Lower lobe of right lung (tissue), 2 donors: ENCODE results near the gene CCDC9. TPM values are rescaled to one million over a fixed set of nuclear protein-coding genes. Genes with fewer than 3 reads are reported as not detected.

Experiments
- ATAC-seq, 2 donors: fragments of 200-7000 bp; cut with Tn5 transposase; one replicate each; pipeline ENCODE4 v1.9.1; 2020 to 2022; ENCODE audit warnings: mild to moderate bottlenecking in 2 of 2, moderate library complexity in 2 of 2
- DNase-seq: peaks from one replicate; pipeline ENCODE4 v3.0.0-alpha.2; 2020
- H3K27ac ChIP-seq: fragments of 200-600 bp; one replicate; pipeline ENCODE4 v1.8.0; 2022
- H3K27me3 ChIP-seq: fragments of 200-600 bp; one replicate; pipeline ENCODE4 v1.8.0; 2022; ENCODE audit warnings: low read depth
- H3K36me3 ChIP-seq: fragments of 200-600 bp; one replicate; pipeline ENCODE4 v1.8.0; 2022; ENCODE audit warnings: mild to moderate bottlenecking
- H3K4me1 ChIP-seq: fragments of 200-600 bp; one replicate; pipeline ENCODE4 v1.8.0; 2022
- H3K4me3 ChIP-seq: fragments of 200-600 bp; one replicate; pipeline ENCODE4 v1.8.0; 2022; ENCODE audit warnings: mild to moderate bottlenecking
- H3K9me3 ChIP-seq: fragments of 200-600 bp; one replicate; pipeline ENCODE4 v1.8.0; 2022
- intact Hi-C: fragments of 100-400 bp; cut with DNase I; formaldehyde crosslinking; loops from one replicate; pipeline ENCODE4 v1.11.0; 2022
- total RNA-seq: library from RNA; stranded (reverse); fragmentation: NEBNext Ultra II Directional; extraction: Animal tissue kit (Norgen Biotek cat#: 25700); gene quantifications from one replicate; pipeline ENCODE4 v1.2.1, GENCODE V29; 2021
- TF ChIP-seq, protein P1 (sequence below): fragments of 200-600 bp; IDR thresholded peaks from one replicate; pipeline ENCODE4 v1.8.0; 2022; ENCODE audit warnings: antibody characterized with exemption, mild to moderate bottlenecking
- donor health status: DM: no; HTN: yes; CAD: no; lungs with severe emphysema.

The CCDC9 gene
- total RNA-seq, 1 donor from 2014 or later = 30.7 TPM

DNA sequence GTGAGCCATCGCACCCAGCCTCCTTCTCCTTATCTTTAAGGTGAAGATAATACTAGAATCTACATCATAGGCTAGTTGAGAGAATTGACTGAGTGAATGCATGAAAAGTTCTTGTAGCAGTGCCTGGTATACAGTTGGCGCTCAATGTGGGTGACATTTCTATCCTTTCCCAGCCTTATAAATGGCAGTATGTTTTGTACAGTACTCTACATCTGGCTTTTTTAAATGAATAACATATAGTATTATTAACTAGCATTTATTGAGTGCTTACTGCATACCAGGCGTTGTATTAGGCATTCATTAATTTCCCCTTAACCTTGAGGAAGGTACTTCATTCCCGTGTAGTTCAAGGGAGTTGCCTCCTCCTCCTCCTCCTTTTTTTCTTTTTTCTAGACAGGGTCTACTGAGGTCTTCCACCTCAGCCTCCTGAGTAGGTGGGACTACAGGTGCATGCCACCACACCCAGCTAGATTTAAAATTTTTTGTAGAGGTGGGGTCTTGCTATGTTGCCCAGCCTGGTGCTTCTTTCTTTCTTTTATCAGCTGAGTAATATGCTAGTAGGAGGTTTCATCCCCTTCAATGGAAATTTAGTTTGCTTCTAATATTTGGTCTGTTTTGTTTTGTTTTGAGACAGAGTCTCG is 56.2 kb downstream of the CCDC9 start:
- peaks cover 7% of the 10 kb centered on the region for H3K27me3 ChIP-seq
- H3K36me3 ChIP-seq = no peaks in the 10 kb centered on the region
- H3K4me3 ChIP-seq = peak overlapping the region; percentile 46
- peaks cover 10% of the 10 kb centered on the region for H3K4me1 ChIP-seq
- DNase-seq (no peak), ATAC-seq (no peak)
- intact Hi-C loops = no loop called here
- H3K27ac ChIP-seq = no peak overlapping the region
- TF ChIP-seq, protein P1, sequence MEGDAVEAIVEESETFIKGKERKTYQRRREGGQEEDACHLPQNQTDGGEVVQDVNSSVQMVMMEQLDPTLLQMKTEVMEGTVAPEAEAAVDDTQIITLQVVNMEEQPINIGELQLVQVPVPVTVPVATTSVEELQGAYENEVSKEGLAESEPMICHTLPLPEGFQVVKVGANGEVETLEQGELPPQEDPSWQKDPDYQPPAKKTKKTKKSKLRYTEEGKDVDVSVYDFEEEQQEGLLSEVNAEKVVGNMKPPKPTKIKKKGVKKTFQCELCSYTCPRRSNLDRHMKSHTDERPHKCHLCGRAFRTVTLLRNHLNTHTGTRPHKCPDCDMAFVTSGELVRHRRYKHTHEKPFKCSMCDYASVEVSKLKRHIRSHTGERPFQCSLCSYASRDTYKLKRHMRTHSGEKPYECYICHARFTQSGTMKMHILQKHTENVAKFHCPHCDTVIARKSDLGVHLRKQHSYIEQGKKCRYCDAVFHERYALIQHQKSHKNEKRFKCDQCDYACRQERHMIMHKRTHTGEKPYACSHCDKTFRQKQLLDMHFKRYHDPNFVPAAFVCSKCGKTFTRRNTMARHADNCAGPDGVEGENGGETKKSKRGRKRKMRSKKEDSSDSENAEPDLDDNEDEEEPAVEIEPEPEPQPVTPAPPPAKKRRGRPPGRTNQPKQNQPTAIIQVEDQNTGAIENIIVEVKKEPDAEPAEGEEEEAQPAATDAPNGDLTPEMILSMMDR = no peak
- H3K9me3 ChIP-seq = no peaks in the 10 kb centered on the region

DNA sequence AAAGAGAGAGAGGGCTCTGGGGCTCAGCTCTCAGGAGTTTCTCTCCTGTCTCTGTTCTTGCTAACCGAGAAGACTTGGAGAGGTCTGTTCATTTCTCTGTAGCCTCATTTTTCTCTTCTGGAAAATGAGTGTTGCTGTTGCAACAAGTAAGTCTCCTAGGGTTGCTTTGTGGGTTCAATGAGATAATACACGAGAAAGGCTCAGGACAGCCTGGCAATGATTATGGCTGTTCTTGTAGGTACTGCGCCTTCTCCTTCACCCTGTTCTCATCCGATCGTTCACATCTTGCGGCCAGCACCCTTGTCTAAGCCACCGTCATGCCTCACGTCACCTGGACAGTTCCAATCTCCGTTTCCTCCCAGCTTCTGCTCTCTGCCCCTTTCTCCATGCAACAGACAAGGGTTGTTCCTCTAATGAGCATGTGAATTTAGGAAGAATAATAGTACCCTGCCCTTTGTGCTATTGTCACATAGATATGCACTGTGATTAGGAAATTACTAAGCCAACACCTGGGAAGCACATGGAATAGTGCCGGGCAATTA is 57.5 kb downstream of the CCDC9 start:
- H3K27me3 ChIP-seq = peaks cover 7% of the 10 kb centered on the region
- DNase-seq = no peak
- TF ChIP-seq, protein P1 = no peak
- intact Hi-C loops = no loop called here
- no peak overlapping the region for H3K4me3 ChIP-seq
- no peaks in the 10 kb centered on the region for H3K9me3 ChIP-seq
- H3K27ac ChIP-seq = peak overlapping the region; percentile 27
- peaks cover 10% of the 10 kb centered on the region for H3K4me1 ChIP-seq
- no peaks in the 10 kb centered on the region for H3K36me3 ChIP-seq
- ATAC-seq = peak; percentile 1 to 5

DNA sequence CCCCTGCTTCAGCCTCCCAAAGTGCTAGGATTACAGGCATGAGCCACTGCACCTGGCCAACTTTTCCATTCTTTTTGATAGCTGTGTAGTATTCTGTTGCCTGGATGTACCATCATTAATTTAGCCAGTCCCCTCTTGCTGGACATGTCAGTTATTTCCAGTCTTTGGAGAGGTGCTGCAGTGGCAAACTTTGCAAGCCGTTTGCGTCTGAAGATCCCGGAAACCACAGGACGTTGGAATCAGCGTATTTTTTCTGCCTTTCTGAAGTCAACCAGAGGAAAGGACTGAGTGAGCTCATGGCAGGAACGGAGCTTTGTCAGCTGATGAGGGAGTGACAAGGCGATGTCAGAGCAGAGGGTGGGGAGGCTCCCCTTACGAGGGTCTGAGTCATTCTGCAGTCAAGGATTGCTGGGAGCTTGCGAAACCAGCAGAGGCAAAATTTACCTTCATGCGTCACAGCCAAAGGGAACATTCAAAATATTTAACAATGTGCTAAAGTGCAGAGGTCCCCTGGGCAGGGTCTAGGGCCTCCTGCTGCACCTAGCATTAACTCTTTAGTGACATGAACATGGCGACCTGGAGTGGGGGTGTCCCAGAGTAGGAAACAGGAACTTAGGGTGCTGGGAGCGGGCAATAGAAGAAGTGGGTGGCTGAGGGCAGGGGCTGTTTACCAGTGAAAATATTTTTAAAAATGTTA is 58.9 kb downstream of the CCDC9 start:
- Histone ChIP-seq H3K27ac (peak overlapping the region; percentile 65), H3K4me1 (peaks cover 10% of the 10 kb centered on the region)

DNA sequence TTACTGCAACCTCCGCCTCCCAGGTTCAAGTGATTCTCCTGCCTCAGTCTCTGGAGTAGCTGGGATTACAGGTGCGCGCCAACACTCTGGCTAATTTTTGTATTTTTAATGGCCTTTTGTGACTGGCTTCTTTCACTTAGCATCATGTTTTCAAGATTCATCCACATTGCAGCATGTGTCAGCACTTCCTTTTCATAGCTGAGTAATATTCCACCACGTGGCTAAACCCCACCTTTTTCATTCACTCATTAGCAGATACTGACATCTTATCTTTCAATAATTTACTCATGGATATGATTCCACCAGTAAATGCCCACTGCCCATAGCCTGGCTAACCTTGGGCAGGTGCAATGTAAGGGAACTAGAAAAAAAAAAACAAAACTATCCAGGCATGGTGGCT is 60.2 kb downstream of the CCDC9 start:
- Histone ChIP-seq H3K36me3 (peaks cover 8% of the 10 kb centered on the region), H3K4me1 (peaks cover 10% of the 10 kb centered on the region), H3K27ac (no peak overlapping the region), H3K27me3 (peaks cover 15% of the 10 kb centered on the region), H3K4me3 (no peak overlapping the region), H3K9me3 (no peaks in the 10 kb centered on the region)
- intact Hi-C loops = no loop called here
- TF ChIP-seq, protein P1 = no peak
- DNase-seq = no peak
- ATAC-seq = no peak

More for the DNA sequence above, 58.9 kb downstream of the CCDC9 start:
- peak; percentile 93 to 95 for ATAC-seq
- Histone ChIP-seq H3K4me3 (no peak overlapping the region), H3K27me3 (peaks cover 14% of the 10 kb centered on the region), H3K9me3 (no peaks in the 10 kb centered on the region), H3K36me3 (peaks cover 7% of the 10 kb centered on the region)
- DNase-seq = peak; percentile 81
- intact Hi-C loops = no loop called here
- TF ChIP-seq, protein P1 = no peak

DNA sequence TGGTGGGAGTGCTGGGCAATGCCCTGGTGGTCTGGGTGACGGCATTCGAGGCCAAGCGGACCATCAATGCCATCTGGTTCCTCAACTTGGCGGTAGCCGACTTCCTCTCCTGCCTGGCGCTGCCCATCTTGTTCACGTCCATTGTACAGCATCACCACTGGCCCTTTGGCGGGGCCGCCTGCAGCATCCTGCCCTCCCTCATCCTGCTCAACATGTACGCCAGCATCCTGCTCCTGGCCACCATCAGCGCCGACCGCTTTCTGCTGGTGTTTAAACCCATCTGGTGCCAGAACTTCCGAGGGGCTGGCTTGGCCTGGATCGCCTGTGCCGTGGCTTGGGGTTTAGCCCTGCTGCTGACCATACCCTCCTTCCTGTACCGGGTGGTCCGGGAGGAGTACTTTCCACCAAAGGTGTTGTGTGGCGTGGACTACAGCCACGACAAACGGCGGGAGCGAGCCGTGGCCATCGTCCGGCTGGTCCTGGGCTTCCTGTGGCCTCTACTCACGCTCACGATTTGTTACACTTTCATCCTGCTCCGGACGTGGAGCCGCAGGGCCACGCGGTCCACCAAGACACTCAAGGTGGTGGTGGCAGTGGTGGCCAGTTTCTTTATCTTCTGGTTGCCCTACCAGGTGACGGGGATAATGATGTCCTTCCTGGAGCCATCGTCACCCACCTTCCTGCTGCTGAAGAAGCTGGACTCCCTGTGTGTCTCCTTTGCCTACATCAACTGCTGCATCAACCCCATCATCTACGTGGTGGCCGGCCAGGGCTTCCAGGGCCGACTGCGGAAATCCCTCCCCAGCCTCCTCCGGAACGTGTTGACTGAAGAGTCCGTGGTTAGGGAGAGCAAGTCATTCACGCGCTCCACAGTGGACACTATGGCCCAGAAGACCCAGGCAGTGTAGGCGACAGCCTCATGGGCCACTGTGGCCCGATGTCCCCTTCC is 63.9 kb downstream of the CCDC9 start:
- peaks cover 8% of the 10 kb centered on the region for H3K36me3 ChIP-seq
- no peaks in the 10 kb centered on the region for H3K9me3 ChIP-seq
- DNase-seq (no peak), ATAC-seq (no peak)
- H3K27me3 ChIP-seq = peaks cover 9% of the 10 kb centered on the region
- intact Hi-C loops = no loop called here
- H3K27ac ChIP-seq = no peak overlapping the region
- H3K4me1 ChIP-seq = peaks cover 4% of the 10 kb centered on the region
- TF ChIP-seq, protein P1 = no peak
- no peak overlapping the region for H3K4me3 ChIP-seq
